GM18526 (cell line): Measurements from ENCODE around the gene AACS.
A peak's percentile ranks its signal among the peaks of the same experiment; 100 is the strongest.

Experiments used
- POLR2A ChIP-seq: IDR thresholded peaks from 3 replicates; pipeline ENCODE4 v1.6.1; 2011; ENCODE audit not compliant: insufficient read length; ENCODE audit errors: extremely low read depth

Gene AACS

GRCh38 chr12:125149160-125150108 lies 84.2 kb downstream of the AACS start:
- TF ChIP-seq POLR2A, result peak; percentile 42

- TF ChIP-seq POLR2A, result no peak
These were observed 86.0 kb downstream of the AACS start for GRCh38 chr12:125151284-125151683.

- TF ChIP-seq POLR2A, result no peak
These were observed 87.2 kb downstream of the AACS start for GRCh38 chr12:125152463-125152862.

- no peak for TF ChIP-seq POLR2A
These were observed 90.1 kb downstream of the AACS start for GRCh38 chr12:125155366-125155765.

GRCh38 chr12:125157177-125157576 lies 91.9 kb downstream of the AACS start:
- no peak for TF ChIP-seq POLR2A

GRCh38 chr12:125159702-125160101 lies 94.5 kb downstream of the AACS start:
- TF ChIP-seq POLR2A, result no peak

- TF ChIP-seq POLR2A, result no peak
These were observed 95.2 kb downstream of the AACS start for GRCh38 chr12:125160281-125160955.

- no peak for TF ChIP-seq POLR2A
These were observed 96.4 kb downstream of the AACS start for GRCh38 chr12:125161712-125162022.

GRCh38 chr12:125162489-125163028 lies 97.3 kb downstream of the AACS start:
- TF ChIP-seq POLR2A, result no peak

GRCh38 chr12:125163148-125163547 lies 97.9 kb downstream of the AACS start:
- TF ChIP-seq POLR2A, result no peak

GRCh38 chr12:125164541-125164940 lies 99.3 kb downstream of the AACS start:
- TF ChIP-seq POLR2A, result no peak

GRCh38 chr12:125166041-125166440 lies 100.8 kb downstream of the AACS start:
- TF ChIP-seq POLR2A, result no peak

GRCh38 chr12:125167658-125168057 lies 102.4 kb downstream of the AACS start:
- TF ChIP-seq POLR2A, result no peak

- no peak for TF ChIP-seq POLR2A
These were observed 104.2 kb downstream of the AACS start for GRCh38 chr12:125169451-125169850.

GRCh38 chr12:125169870-125170269 lies 104.6 kb downstream of the AACS start:
- TF ChIP-seq POLR2A, result no peak

- TF ChIP-seq POLR2A, result no peak
These were observed 106.0 kb downstream of the AACS start for GRCh38 chr12:125171267-125171666.
